Measurements from ENCODE around the gene MAPK1.
"Not testable (repeated sequence)": the region's sequence is repeated elsewhere in the genome, so short reads cannot be mapped to it uniquely, and the experiment has no call there.

The MAPK1 gene

GRCh38 chr22:21842946-21843345 is 24.5 kb downstream of the MAPK1 start:
- Histone ChIP-seq H3K27ac (ENCODE audit: low read length) (no peak overlapping the region), H3K9me3 (ENCODE audit: insufficient read depth, low read length) (no peaks in the 10 kb centered on the region), H3K9ac (ENCODE audit: low read length) (no peak overlapping the region), H3K4me1 (ENCODE audit: low read length) (no peaks in the 10 kb centered on the region), H2AFZ (ENCODE audit: low read depth, low read length) (no peak overlapping the region), H4K20me1 (ENCODE audit: insufficient read depth, low read length) (peaks cover 81% of the 10 kb centered on the region), H3K27me3 (ENCODE audit: low read depth, low read length) (no peaks in the 10 kb centered on the region), H3K4me2 (ENCODE audit: low read length) (no peak overlapping the region), H3K4me3 (ENCODE audit: low read length) (no peak overlapping the region), H3K36me3 (replicated peaks; ENCODE audit: low read depth, low read length) (peaks cover 5% of the 10 kb centered on the region), H3K79me2 (ENCODE audit: low read length) (peaks cover 95% of the 10 kb centered on the region)
- TF ChIP-seq CTCF (IDR thresholded peaks at IDR 0.05; ENCODE audit: low read depth, low read length) (no peak), EZH2phosphoT487 (IDR thresholded peaks at IDR 0.05; ENCODE audit: low read depth) (no peak)

DNA sequence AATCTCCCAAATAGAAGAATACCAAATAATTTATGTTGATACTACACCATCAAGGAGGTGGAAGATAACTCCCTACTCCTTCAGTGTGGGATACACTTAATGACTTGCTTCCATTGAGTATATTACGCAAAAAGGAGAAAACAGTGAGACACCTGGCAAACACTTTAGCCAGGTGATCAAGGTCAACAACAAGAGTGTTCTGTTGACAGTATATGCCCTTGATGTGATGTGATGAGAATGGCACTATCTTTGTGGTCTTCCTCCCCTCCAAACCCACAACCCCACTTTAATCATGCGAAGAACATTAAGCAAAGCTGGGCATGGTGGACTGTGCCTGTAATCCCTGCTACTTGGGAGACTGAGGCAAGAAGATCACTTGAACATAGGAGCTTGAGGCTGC is 26.0 kb downstream of the MAPK1 start:
- Histone ChIP-seq H3K27me3 (ENCODE audit: low read depth, low read length) (no peaks in the 10 kb centered on the region), H3K4me3 (ENCODE audit: low read length) (no peak overlapping the region), H3K79me2 (ENCODE audit: low read length) (peaks cover 94% of the 10 kb centered on the region), H3K27ac (ENCODE audit: low read length) (no peak overlapping the region), H3K9ac (ENCODE audit: low read length) (no peak overlapping the region), H2AFZ (ENCODE audit: low read depth, low read length) (no peak overlapping the region), H3K36me3 (replicated peaks; ENCODE audit: low read depth, low read length) (peaks cover 5% of the 10 kb centered on the region), H4K20me1 (ENCODE audit: insufficient read depth, low read length) (peaks cover 86% of the 10 kb centered on the region), H3K9me3 (ENCODE audit: insufficient read depth, low read length) (no peaks in the 10 kb centered on the region), H3K4me1 (ENCODE audit: low read length) (no peaks in the 10 kb centered on the region), H3K4me2 (ENCODE audit: low read length) (no peak overlapping the region)
- TF ChIP-seq CTCF (IDR thresholded peaks at IDR 0.05; ENCODE audit: low read depth, low read length) (no peak), EZH2phosphoT487 (IDR thresholded peaks at IDR 0.05; ENCODE audit: low read depth) (no peak)

- Histone ChIP-seq H3K79me2 (ENCODE audit: low read length) (peaks cover 94% of the 10 kb centered on the region), H3K4me3 (ENCODE audit: low read length) (no peak overlapping the region), H3K4me2 (ENCODE audit: low read length) (no peak overlapping the region), H4K20me1 (ENCODE audit: insufficient read depth, low read length) (peaks cover 86% of the 10 kb centered on the region), H3K9me3 (ENCODE audit: insufficient read depth, low read length) (no peaks in the 10 kb centered on the region), H3K9ac (ENCODE audit: low read length) (no peak overlapping the region), H3K27ac (ENCODE audit: low read length) (no peak overlapping the region), H3K36me3 (replicated peaks; ENCODE audit: low read depth, low read length) (peaks cover 5% of the 10 kb centered on the region), H3K27me3 (ENCODE audit: low read depth, low read length) (no peaks in the 10 kb centered on the region), H2AFZ (ENCODE audit: low read depth, low read length) (no peak overlapping the region), H3K4me1 (ENCODE audit: low read length) (peaks cover 6% of the 10 kb centered on the region)
- TF ChIP-seq EZH2phosphoT487 (IDR thresholded peaks at IDR 0.05; ENCODE audit: low read depth) (no peak), CTCF (IDR thresholded peaks at IDR 0.05; ENCODE audit: low read depth, low read length) (no peak)
These were observed 27.1 kb downstream of the MAPK1 start for GRCh38 chr22:21840236-21840823.

- peaks cover 87% of the 10 kb centered on the region for H4K20me1 ChIP-seq (ENCODE audit: insufficient read depth, low read length)
- H3K4me3 ChIP-seq (ENCODE audit: low read length) = no peak overlapping the region
- no peak overlapping the region for H2AFZ ChIP-seq (ENCODE audit: low read depth, low read length)
- H3K27me3 ChIP-seq (ENCODE audit: low read depth, low read length) = no peaks in the 10 kb centered on the region
- no peak for TF ChIP-seq EZH2phosphoT487 (IDR thresholded peaks at IDR 0.05; ENCODE audit: low read depth)
- no peak for TF ChIP-seq CTCF (IDR thresholded peaks at IDR 0.05; ENCODE audit: low read depth, low read length)
- peaks cover 95% of the 10 kb centered on the region for H3K79me2 ChIP-seq (ENCODE audit: low read length)
- H3K4me2 ChIP-seq (ENCODE audit: low read length) = no peak overlapping the region
- H3K9me3 ChIP-seq (ENCODE audit: insufficient read depth, low read length) = no peaks in the 10 kb centered on the region
- peaks cover 5% of the 10 kb centered on the region for H3K36me3 ChIP-seq (replicated peaks; ENCODE audit: low read depth, low read length)
- H3K4me1 ChIP-seq (ENCODE audit: low read length) = peaks cover 12% of the 10 kb centered on the region
- no peak overlapping the region for H3K27ac ChIP-seq (ENCODE audit: low read length)
- no peak overlapping the region for H3K9ac ChIP-seq (ENCODE audit: low read length)
These were observed 27.7 kb downstream of the MAPK1 start for GRCh38 chr22:21839765-21840140.

DNA sequence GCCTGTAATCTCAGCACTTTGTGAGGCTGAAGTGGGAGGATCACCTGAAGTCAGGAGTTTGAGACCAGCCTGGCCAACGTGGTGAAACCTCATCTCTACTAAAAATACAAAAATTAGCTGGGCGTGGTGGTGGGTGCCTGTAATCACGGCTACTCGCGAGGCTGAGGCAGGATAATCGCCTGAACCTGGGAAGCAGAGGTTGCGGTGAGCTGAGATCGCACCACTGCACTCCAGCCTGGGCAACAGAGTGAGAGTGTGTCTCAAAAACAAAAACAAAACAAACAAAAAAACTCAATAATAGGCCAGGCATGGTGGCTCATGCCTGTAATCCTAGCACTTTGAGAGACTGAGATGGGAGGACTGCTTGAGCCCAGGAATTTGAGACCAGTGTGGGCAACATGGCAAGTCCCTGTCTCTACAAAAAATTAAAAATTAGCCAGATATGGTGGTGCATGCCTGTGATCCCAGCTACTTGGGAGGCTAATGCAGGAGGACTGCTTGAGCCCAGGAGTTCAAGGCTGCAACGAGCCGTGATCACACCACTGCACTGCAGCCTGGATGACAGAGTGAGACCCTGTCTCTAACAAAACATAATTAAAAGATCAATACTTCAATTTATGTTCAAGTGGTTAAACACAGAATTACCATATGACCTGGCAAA is 28.2 kb downstream of the MAPK1 start:
- not testable (repeated sequence) for H3K4me2 ChIP-seq (ENCODE audit: low read length); H3K9ac ChIP-seq (ENCODE audit: low read length); H3K27me3 ChIP-seq (ENCODE audit: low read depth, low read length); H3K36me3 ChIP-seq (replicated peaks; ENCODE audit: low read depth, low read length); H3K4me3 ChIP-seq (ENCODE audit: low read length); H3K27ac ChIP-seq (ENCODE audit: low read length); H2AFZ ChIP-seq (ENCODE audit: low read depth, low read length); H3K9me3 ChIP-seq (ENCODE audit: insufficient read depth, low read length)
- H3K4me1 ChIP-seq (ENCODE audit: low read length) = peaks cover 16% of the 10 kb centered on the region
- H4K20me1 ChIP-seq (ENCODE audit: insufficient read depth, low read length) = peaks cover 87% of the 10 kb centered on the region
- peaks cover 95% of the 10 kb centered on the region for H3K79me2 ChIP-seq (ENCODE audit: low read length)
